HEK293 (cell line): ENCODE results near the gene OR1D2.

Experiments used
- KLF17 ChIP-seq: fragments of 450-650 bp; formaldehyde crosslinking; IDR thresholded peaks from 2 replicates; pipeline ENCODE4 v1.5.1; 2016; ENCODE audit warnings: missing biosample characterization, missing genetic modification characterization
- ZNF157 ChIP-seq: fragments of 450-650 bp; formaldehyde crosslinking; IDR thresholded peaks from 2 replicates; pipeline ENCODE4 v1.5.1; 2016; ENCODE audit warnings: missing biosample characterization, missing genetic modification characterization
- ZNF23 ChIP-seq: fragments of 450-650 bp; formaldehyde crosslinking; IDR thresholded peaks from 2 replicates; pipeline ENCODE4 v1.5.1; 2016; ENCODE audit warnings: missing biosample characterization, missing genetic modification characterization, borderline replicate concordance
- ZNF248 ChIP-seq: fragments of 450-650 bp; formaldehyde crosslinking; IDR thresholded peaks from 2 replicates; pipeline ENCODE4 v1.5.1; 2017; ENCODE audit warnings: missing biosample characterization, missing genetic modification characterization
- ZNF391 ChIP-seq: fragments of 450-650 bp; formaldehyde crosslinking; IDR thresholded peaks from 2 replicates; pipeline ENCODE4 v1.5.1; 2016; ENCODE audit warnings: low read depth, missing biosample characterization, missing genetic modification characterization, borderline replicate concordance
- ZNF629 ChIP-seq: fragments of 450-650 bp; formaldehyde crosslinking; IDR thresholded peaks from 2 replicates; pipeline ENCODE4 v1.5.1; 2017; ENCODE audit warnings: missing biosample characterization, missing genetic modification characterization
- ZSCAN4 ChIP-seq: fragments of 450-650 bp; formaldehyde crosslinking; IDR thresholded peaks from 2 replicates; pipeline ENCODE4 v1.5.1; 2017; ENCODE audit warnings: missing biosample characterization, missing genetic modification characterization
- TF ChIP-seq, protein P1 (sequence below): fragments of 450-650 bp; formaldehyde crosslinking; IDR thresholded peaks from 2 replicates; pipeline ENCODE4 v1.5.1; 2016; ENCODE audit warnings: missing biosample characterization, missing genetic modification characterization
- TF ChIP-seq, protein P2 (sequence below): fragments of 450-650 bp; formaldehyde crosslinking; IDR thresholded peaks from 2 replicates; pipeline ENCODE4 v1.5.1; 2016; ENCODE audit warnings: missing biosample characterization, missing genetic modification characterization
- TF ChIP-seq, protein P3 (sequence below): fragments of 450-650 bp; formaldehyde crosslinking; IDR thresholded peaks from 2 replicates; pipeline ENCODE4 v1.5.1; 2017; ENCODE audit warnings: missing biosample characterization, missing genetic modification characterization

- TF ChIP-seq ZNF157 (tag by site-specific recombination) (no peak), ZNF248 (no peak), KLF17 (no peak), ZNF23 (tag by site-specific recombination) (no peak), ZSCAN4 (tag by site-specific recombination) (no peak), ZNF391 (tag by site-specific recombination) (no peak), ZNF629 (no peak)
- TF ChIP-seq, protein P1, sequence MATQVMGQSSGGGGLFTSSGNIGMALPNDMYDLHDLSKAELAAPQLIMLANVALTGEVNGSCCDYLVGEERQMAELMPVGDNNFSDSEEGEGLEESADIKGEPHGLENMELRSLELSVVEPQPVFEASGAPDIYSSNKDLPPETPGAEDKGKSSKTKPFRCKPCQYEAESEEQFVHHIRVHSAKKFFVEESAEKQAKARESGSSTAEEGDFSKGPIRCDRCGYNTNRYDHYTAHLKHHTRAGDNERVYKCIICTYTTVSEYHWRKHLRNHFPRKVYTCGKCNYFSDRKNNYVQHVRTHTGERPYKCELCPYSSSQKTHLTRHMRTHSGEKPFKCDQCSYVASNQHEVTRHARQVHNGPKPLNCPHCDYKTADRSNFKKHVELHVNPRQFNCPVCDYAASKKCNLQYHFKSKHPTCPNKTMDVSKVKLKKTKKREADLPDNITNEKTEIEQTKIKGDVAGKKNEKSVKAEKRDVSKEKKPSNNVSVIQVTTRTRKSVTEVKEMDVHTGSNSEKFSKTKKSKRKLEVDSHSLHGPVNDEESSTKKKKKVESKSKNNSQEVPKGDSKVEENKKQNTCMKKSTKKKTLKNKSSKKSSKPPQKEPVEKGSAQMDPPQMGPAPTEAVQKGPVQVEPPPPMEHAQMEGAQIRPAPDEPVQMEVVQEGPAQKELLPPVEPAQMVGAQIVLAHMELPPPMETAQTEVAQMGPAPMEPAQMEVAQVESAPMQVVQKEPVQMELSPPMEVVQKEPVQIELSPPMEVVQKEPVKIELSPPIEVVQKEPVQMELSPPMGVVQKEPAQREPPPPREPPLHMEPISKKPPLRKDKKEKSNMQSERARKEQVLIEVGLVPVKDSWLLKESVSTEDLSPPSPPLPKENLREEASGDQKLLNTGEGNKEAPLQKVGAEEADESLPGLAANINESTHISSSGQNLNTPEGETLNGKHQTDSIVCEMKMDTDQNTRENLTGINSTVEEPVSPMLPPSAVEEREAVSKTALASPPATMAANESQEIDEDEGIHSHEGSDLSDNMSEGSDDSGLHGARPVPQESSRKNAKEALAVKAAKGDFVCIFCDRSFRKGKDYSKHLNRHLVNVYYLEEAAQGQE = no peak
- TF ChIP-seq, protein P2, sequence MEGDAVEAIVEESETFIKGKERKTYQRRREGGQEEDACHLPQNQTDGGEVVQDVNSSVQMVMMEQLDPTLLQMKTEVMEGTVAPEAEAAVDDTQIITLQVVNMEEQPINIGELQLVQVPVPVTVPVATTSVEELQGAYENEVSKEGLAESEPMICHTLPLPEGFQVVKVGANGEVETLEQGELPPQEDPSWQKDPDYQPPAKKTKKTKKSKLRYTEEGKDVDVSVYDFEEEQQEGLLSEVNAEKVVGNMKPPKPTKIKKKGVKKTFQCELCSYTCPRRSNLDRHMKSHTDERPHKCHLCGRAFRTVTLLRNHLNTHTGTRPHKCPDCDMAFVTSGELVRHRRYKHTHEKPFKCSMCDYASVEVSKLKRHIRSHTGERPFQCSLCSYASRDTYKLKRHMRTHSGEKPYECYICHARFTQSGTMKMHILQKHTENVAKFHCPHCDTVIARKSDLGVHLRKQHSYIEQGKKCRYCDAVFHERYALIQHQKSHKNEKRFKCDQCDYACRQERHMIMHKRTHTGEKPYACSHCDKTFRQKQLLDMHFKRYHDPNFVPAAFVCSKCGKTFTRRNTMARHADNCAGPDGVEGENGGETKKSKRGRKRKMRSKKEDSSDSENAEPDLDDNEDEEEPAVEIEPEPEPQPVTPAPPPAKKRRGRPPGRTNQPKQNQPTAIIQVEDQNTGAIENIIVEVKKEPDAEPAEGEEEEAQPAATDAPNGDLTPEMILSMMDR (tag by site-specific recombination) = no peak
- TF ChIP-seq, protein P3, sequence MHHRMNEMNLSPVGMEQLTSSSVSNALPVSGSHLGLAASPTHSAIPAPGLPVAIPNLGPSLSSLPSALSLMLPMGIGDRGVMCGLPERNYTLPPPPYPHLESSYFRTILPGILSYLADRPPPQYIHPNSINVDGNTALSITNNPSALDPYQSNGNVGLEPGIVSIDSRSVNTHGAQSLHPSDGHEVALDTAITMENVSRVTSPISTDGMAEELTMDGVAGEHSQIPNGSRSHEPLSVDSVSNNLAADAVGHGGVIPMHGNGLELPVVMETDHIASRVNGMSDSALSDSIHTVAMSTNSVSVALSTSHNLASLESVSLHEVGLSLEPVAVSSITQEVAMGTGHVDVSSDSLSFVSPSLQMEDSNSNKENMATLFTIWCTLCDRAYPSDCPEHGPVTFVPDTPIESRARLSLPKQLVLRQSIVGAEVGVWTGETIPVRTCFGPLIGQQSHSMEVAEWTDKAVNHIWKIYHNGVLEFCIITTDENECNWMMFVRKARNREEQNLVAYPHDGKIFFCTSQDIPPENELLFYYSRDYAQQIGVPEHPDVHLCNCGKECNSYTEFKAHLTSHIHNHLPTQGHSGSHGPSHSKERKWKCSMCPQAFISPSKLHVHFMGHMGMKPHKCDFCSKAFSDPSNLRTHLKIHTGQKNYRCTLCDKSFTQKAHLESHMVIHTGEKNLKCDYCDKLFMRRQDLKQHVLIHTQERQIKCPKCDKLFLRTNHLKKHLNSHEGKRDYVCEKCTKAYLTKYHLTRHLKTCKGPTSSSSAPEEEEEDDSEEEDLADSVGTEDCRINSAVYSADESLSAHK (tag by site-specific recombination) = no peak
Measured at GRCh38 chr17:3040882-3041281, 63.3 kb downstream of the OR1D2 start.
